Urinary bladder (tissue), 4 donors: Measurements from ENCODE around the gene NPTXR. TPM values are rescaled to one million over a fixed set of nuclear protein-coding genes. Genes with fewer than 3 reads are reported as not detected.

Experiments used
- DNase-seq: peaks from one replicate; pipeline ENCODE4 v3.0.0-alpha.2; 2015; ENCODE audit errors: extremely low spot score
- H3K27ac ChIP-seq: one replicate; pipeline ENCODE4 v1.5.1; 2013; ENCODE audit warnings: low read depth, mild to moderate bottlenecking, moderate library complexity
- H3K36me3 ChIP-seq: one replicate; pipeline ENCODE4 v1.6.1; 2013; ENCODE audit warnings: mild to moderate bottlenecking, moderate library complexity; ENCODE audit not compliant: insufficient read depth
- H3K4me1 ChIP-seq: one replicate; pipeline ENCODE4 v1.6.1; 2013; ENCODE audit warnings: mild to moderate bottlenecking, moderate library complexity; ENCODE audit not compliant: insufficient read depth
- H3K4me3 ChIP-seq: one replicate; pipeline ENCODE4 v1.5.1; 2013; ENCODE audit warnings: low read depth, low read length
- WGBS: extraction: QIAGEN DNeasy Blood & Tissue Kit; methylation state at CpG from one replicate; pipeline ENCODE4 v1.1.7; 2013; 5-methylcytosine and 5-hydroxymethylcytosine counted together
- polyA plus RNA-seq: library from polyadenylated mRNA; stranded (reverse); fragments of 200-250 nt; gene quantifications from one replicate; pipeline ENCODE4 v1.2.3, GENCODE V29; 2013
- total RNA-seq: library from RNA; depleted of rRNA; stranded (reverse); fragments of >200 nt; gene quantifications from one replicate; pipeline ENCODE4 v1.2.3, GENCODE V29; 2014
- donor health status: healthy with polysubstance abuse.
- donor health status: healthy.

Gene NPTXR
- total and polyA plus RNA-seq, 2 donors, result 4.2 to 15.1 TPM

GRCh38 chr22:38799265-38800002 lies 44.4 kb downstream of the NPTXR start:
- WGBS, result 77% methylated on average over 6 of the region's 6 CpGs

GRCh38 chr22:38798496-38798895 lies 45.3 kb downstream of the NPTXR start:
- no peak for DNase-seq
- H3K27ac ChIP-seq, result no peak overlapping the region
- H3K4me1 ChIP-seq, result no peaks in the 10 kb centered on the region
- H3K36me3 ChIP-seq, result no peaks in the 10 kb centered on the region
- 76% methylated on average over 5 of the region's 5 CpGs for WGBS
- no peak overlapping the region for H3K4me3 ChIP-seq

More at GRCh38 chr22:38799265-38800002, 44.4 kb downstream of the NPTXR start:
- Histone ChIP-seq H3K4me3 (no peak overlapping the region), H3K4me1 (no peaks in the 10 kb centered on the region), H3K27ac (no peak overlapping the region), H3K36me3 (no peaks in the 10 kb centered on the region)
- no peak for DNase-seq

- no peak for DNase-seq
- Histone ChIP-seq H3K27ac (no peak overlapping the region), H3K36me3 (no peaks in the 10 kb centered on the region), H3K4me3 (no peak overlapping the region), H3K4me1 (no peaks in the 10 kb centered on the region)
- 82% methylated on average over 12 of the region's 12 CpGs for WGBS
Observed at GRCh38 chr22:38796262-38796957, 47.4 kb downstream of the NPTXR start.

- no peak overlapping the region for H3K4me3 ChIP-seq
- no peak overlapping the region for H3K27ac ChIP-seq
- H3K4me1 ChIP-seq, result no peaks in the 10 kb centered on the region
- DNase-seq, result no peak
- WGBS, result 70% methylated on average over 4 of the region's 4 CpGs
- H3K36me3 ChIP-seq, result no peaks in the 10 kb centered on the region
Observed at GRCh38 chr22:38795569-38795968, 48.3 kb downstream of the NPTXR start.

DNA sequence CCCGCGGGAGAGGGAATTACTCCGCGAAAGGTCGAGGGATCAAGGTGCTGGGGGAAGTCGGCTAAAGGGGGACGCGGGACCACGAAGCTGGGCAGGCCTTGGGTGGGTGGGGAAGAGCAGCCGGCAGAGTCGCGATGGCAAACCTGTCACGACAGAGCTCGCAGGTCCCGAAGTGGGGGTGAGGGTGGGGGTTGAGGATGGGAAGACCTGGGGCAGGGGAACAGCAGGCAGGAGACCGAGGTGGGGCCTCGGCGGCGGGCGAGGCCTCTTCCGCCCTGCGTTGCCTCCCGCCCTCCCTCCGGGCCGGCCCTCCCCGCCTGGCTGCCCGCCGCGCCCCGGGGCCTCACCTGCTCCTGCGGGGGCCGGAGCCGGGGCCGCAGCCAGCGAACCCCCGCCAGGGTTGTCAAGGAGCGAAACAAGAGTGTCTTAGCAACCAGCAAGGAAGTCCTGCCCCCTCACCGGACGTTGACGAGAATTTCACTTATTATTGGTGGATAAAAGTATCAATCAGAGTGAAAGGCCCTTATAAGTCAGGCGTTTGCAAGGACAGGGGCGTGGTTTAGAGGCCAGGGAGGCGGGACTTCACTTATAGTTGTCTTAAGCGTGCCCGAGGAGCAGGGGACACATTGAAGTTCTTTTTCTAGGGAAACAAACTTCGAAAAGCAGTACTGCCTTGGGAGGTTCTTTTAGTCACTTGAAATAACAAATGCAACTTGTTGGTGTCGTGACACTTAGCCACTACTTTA lies 49.9 kb downstream of the NPTXR start, which contains the start of gene DNAL4:
DNAL4 (minus strand) TSS at position 423 of the 746 bp plus-strand sequence. CDS start 11,412 bp downstream, outside the sequence.
- Histone ChIP-seq H3K4me1 (no peaks in the 10 kb centered on the region), H3K36me3 (no peaks in the 10 kb centered on the region), H3K27ac (peak within 1 kb of the TSS; percentile 87), H3K4me3 (peak within 1 kb of the TSS; percentile 89)
- WGBS, result under 1% methylated on average over 47 of the region's 47 CpGs
- peak; percentile 98 for DNase-seq

DNA sequence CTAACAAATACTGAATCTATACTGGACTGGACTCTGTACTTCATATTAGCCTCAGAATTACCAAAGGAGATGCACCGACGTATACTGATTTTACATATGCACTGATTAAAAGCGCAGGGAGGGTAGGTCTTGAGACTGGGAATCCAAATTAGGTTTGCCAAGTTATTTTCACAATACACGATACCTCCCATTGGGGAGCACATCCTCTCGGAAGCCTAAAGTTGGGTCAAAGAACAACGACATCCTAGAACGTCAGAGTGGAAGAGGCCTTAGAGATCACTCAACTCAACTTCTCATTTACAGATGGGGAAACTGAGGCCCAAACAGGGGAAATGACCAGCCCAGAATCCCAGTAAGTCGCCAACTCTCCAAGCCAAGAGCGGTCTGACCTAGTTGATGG lies 50.5 kb downstream of the NPTXR start:
- Histone ChIP-seq H3K4me3 (peak overlapping the region; percentile 89), H3K4me1 (no peaks in the 10 kb centered on the region), H3K36me3 (no peaks in the 10 kb centered on the region), H3K27ac (peak overlapping the region; percentile 87)
- 25% methylated on average over 9 of the region's 9 CpGs for WGBS
- no peak for DNase-seq

DNA sequence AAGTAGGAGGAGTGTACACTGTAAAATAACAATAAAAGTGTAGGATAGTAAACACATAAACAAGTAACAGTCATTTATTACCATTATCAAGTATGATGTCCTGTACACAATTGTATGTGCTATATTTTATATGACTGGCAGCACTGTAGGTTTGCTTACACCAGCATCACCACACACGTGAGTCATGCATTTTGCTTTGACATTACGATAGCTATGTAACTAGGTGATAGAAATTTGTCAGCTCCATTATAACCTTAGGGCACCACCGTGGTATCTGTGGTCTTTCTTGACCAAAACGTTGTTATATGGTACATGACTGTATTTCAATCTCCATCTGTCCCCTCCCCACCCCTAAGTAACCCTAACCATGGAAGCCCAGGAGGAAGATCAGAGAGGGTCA lies 51.0 kb downstream of the NPTXR start:
- DNase-seq, result no peak
- WGBS, result 69% methylated on average over 4 of the region's 4 CpGs
- H3K27ac ChIP-seq, result no peak overlapping the region

GRCh38 chr22:38789606-38790005 lies 54.2 kb downstream of the NPTXR start:
- H3K36me3 ChIP-seq, result no peaks in the 10 kb centered on the region
- no peak overlapping the region for H3K27ac ChIP-seq
- H3K4me3 ChIP-seq, result no peak overlapping the region
- no peaks in the 10 kb centered on the region for H3K4me1 ChIP-seq
- 91% methylated on average over 4 of the region's 4 CpGs for WGBS
- DNase-seq, result no peak

More for the DNA sequence above, 51.0 kb downstream of the NPTXR start:
- Histone ChIP-seq H3K4me3 (no peak overlapping the region), H3K36me3 (no peaks in the 10 kb centered on the region), H3K4me1 (no peaks in the 10 kb centered on the region)

DNA sequence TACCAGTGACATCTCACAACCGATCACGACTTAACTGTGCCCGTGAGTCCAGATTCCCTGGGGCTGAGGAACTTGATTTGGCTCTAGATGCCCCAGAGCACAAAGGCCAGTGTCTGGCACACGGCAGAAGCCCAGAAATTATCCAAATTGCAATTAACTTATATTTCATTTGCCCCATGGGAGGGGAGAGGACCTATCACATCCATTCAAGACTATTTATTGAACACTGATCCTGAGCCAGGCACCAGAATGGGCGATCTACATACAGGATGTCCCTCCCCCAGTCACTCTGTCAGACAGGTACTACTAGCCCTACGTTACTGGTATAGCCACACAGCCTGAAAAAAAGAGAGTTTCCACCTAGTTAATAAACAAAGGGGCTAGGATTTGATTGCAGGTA lies 55.0 kb downstream of the NPTXR start:
- WGBS, result 68% methylated on average over 6 of the region's 6 CpGs
- no peak for DNase-seq
- peak overlapping the region; percentile 42 for H3K27ac ChIP-seq
- no peaks in the 10 kb centered on the region for H3K36me3 ChIP-seq
- no peak overlapping the region for H3K4me3 ChIP-seq
- H3K4me1 ChIP-seq, result no peaks in the 10 kb centered on the region

- no peaks in the 10 kb centered on the region for H3K4me1 ChIP-seq
- H3K36me3 ChIP-seq, result no peaks in the 10 kb centered on the region
- no peak for DNase-seq
- 43% methylated on average over 16 of the region's 16 CpGs for WGBS
- H3K27ac ChIP-seq, result peak overlapping the region; percentile 42
- H3K4me3 ChIP-seq, result no peak overlapping the region
Observed at GRCh38 chr22:38788021-38788816, 55.6 kb downstream of the NPTXR start.

- 79% methylated on average over 3 of the region's 3 CpGs for WGBS
- Histone ChIP-seq H3K4me3 (no peak overlapping the region), H3K4me1 (no peaks in the 10 kb centered on the region), H3K27ac (no peak overlapping the region), H3K36me3 (no peaks in the 10 kb centered on the region)
- DNase-seq, result no peak
Observed at GRCh38 chr22:38786631-38787030, 57.2 kb downstream of the NPTXR start.

DNA sequence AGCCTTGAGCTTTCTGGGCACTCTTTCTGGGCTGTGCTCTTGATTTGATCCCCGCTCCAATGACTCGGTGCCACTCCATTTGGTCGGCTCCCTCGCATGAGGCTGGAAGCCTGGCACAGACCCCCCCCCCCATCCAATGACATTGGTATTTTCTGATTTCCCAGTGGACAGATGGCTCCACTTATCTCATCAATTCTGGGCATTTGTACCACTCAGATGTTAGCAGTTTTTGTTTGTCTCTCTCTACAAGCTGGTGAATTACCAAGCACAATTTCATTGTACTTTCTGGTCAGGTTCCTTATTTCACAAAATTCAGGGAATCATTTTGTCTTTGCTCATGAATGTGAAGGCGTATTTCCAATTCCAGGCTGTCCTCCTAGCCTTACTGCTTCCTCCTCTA lies 59.0 kb downstream of the NPTXR start:
- H3K27ac ChIP-seq, result no peak overlapping the region
- no peaks in the 10 kb centered on the region for H3K4me1 ChIP-seq
- WGBS, result 96% methylated on average over 5 of the region's 5 CpGs
- no peaks in the 10 kb centered on the region for H3K36me3 ChIP-seq
- no peak overlapping the region for H3K4me3 ChIP-seq
- DNase-seq, result no peak

DNA sequence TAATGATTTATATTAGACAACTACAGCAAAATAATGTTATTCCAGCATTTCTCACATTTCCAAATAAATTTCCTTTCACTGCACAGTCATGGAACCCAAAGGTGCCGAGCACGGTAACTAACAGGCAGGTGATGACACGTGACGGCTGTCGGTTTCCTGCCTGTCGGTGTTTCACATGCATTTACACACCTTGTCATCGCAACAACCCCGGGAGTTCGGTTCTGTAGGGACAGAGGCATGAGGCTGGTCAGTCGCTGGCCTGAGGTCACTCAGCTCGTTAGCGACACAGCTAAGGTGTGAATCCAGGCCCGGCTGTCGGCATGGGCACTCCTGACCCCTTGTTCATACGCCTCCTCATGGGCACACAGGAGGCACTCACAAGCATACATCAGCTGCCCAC lies 59.8 kb downstream of the NPTXR start:
- H3K36me3 ChIP-seq, result no peaks in the 10 kb centered on the region
- WGBS, result 95% methylated on average over 15 of the region's 15 CpGs
- H3K4me1 ChIP-seq, result no peaks in the 10 kb centered on the region
- no peak overlapping the region for H3K4me3 ChIP-seq
- no peak for DNase-seq
- H3K27ac ChIP-seq, result no peak overlapping the region
